ENCODE measurements around the gene TTC28. TPM values are rescaled to one million over a fixed set of nuclear protein-coding genes. Genes with fewer than 3 reads are reported as not detected.

Gene TTC28
- total RNA-seq, 1 donor from 2014 or later: 10.4 TPM

- no peak for ATAC-seq
- no peak for DNase-seq (ENCODE audit: missing footprints)
- intact Hi-C loops (cut with DNase I): no loop called here
These were observed 695.5 kb downstream of the TTC28 start for GRCh38 chr22:27984001-27984695.

GRCh38 chr22:27983361-27983791 is 696.3 kb downstream of the TTC28 start:
- intact Hi-C loops (cut with DNase I): no loop called here
- ATAC-seq: no peak
- DNase-seq (ENCODE audit: missing footprints): no peak

GRCh38 chr22:27982630-27983180 is 696.9 kb downstream of the TTC28 start:
- intact Hi-C loops (cut with DNase I): no loop called here
- ATAC-seq (no peak), DNase-seq (ENCODE audit: missing footprints) (no peak)

- intact Hi-C loops (cut with DNase I): no loop called here
- ATAC-seq (no peak), DNase-seq (ENCODE audit: missing footprints) (no peak)
These were observed 697.5 kb downstream of the TTC28 start for GRCh38 chr22:27982106-27982505.

- no peak for DNase-seq (ENCODE audit: missing footprints)
- intact Hi-C loops (cut with DNase I): no loop called here
- ATAC-seq: no peak
These were observed 699.1 kb downstream of the TTC28 start for GRCh38 chr22:27980424-27981148.

GRCh38 chr22:27978802-27979201 is 700.8 kb downstream of the TTC28 start:
- intact Hi-C loops (cut with DNase I): no loop called here
- ATAC-seq: no peak
- no peak for DNase-seq (ENCODE audit: missing footprints)

GRCh38 chr22:27978317-27978716 is 701.3 kb downstream of the TTC28 start:
- no peak for DNase-seq (ENCODE audit: missing footprints)
- intact Hi-C loops (cut with DNase I): no loop called here
- no peak for ATAC-seq

- no peak for ATAC-seq
- intact Hi-C loops (cut with DNase I): no loop called here
These were observed 703.1 kb downstream of the TTC28 start for GRCh38 chr22:27976586-27976985.

GRCh38 chr22:27975381-27976013 is 704.1 kb downstream of the TTC28 start:
- ATAC-seq (no peak), DNase-seq (ENCODE audit: missing footprints) (no peak)
- intact Hi-C loops (cut with DNase I): no loop called here

More at GRCh38 chr22:27976586-27976985, 703.1 kb downstream of the TTC28 start:
- DNase-seq (ENCODE audit: missing footprints): no peak

- ATAC-seq (no peak), DNase-seq (ENCODE audit: missing footprints) (no peak)
- intact Hi-C loops (cut with DNase I): no loop called here
These were observed 705.8 kb downstream of the TTC28 start for GRCh38 chr22:27973846-27974245.

- intact Hi-C loops (cut with DNase I): no loop called here
- DNase-seq (ENCODE audit: missing footprints): no peak
- no peak for ATAC-seq
These were observed 706.6 kb downstream of the TTC28 start for GRCh38 chr22:27972732-27973698.

- DNase-seq (ENCODE audit: missing footprints) (no peak), ATAC-seq (no peak)
- intact Hi-C loops (cut with DNase I): no loop called here
These were observed 707.7 kb downstream of the TTC28 start for GRCh38 chr22:27971926-27972325.

GRCh38 chr22:27970596-27971220 is 708.9 kb downstream of the TTC28 start:
- ATAC-seq (no peak), DNase-seq (ENCODE audit: missing footprints) (no peak)
- intact Hi-C loops (cut with DNase I): no loop called here

GRCh38 chr22:27966168-27967064 is 713.2 kb downstream of the TTC28 start:
- DNase-seq (ENCODE audit: missing footprints): no peak
- intact Hi-C loops (cut with DNase I): no loop called here
- ATAC-seq: no peak

GRCh38 chr22:27962268-27963044 is 717.2 kb downstream of the TTC28 start:
- peak; percentile 59 for ATAC-seq
- intact Hi-C loops (cut with DNase I): no loop called here
- peak; percentile 78 for DNase-seq (ENCODE audit: missing footprints)

GRCh38 chr22:27961680-27962079 is 718.0 kb downstream of the TTC28 start:
- ATAC-seq (no peak), DNase-seq (ENCODE audit: missing footprints) (no peak)
- intact Hi-C loops (cut with DNase I): no loop called here

Data from Right ventricle myocardium inferior (tissue), 1 donor.